ENCODE measurements around the gene ARHGAP10. TPM values are rescaled to one million over a fixed set of nuclear protein-coding genes. Genes with fewer than 3 reads are reported as not detected.

The ARHGAP10 gene
- total and polyA plus RNA-seq, 2 donors from 2014 or later = 13.4 to 20.3 TPM

DNA sequence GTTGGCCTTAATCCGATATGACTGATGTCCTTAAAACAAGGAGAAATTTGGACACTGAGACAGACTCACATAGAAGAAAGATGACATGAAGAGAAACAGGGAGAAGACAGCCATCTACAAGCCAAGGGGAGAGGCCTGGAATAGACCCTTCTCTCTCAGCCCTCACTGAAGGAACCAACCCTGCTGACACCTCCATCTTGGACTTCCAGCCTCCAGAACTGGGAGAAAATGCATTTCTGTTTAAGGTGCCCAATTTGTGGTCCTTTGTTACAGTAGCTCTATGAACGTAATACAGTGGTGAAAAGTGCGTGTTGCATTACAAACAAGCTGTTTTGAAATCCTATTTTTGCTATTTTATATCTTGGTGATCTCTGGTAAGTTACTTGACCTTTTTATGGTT lies 343.6 kb downstream of the ARHGAP10 start:
- TF ChIP-seq CTCF (IDR thresholded peaks at IDR 0.05; ENCODE audit: borderline replicate concordance, extremely low read depth, insufficient read depth) = no peak
- Histone ChIP-seq H3K27me3 (ENCODE audit: control insufficient read depth, insufficient read depth, low read length) (no peaks in the 10 kb centered on the region), H3K4me1 (ENCODE audit: control insufficient read depth in 2 of 3, insufficient read depth in 2 of 3, low read depth in 1 of 3, low read length in 3 of 3) (peaks cover 0 to 7% (median 0%) of the 10 kb centered on the region in 3 donors), H3K9me3 (ENCODE audit: control insufficient read depth in 2 of 3, insufficient read depth in 1 of 3, low read length in 3 of 3) (peaks cover 0 to 6% (median 0%) of the 10 kb centered on the region in 3 donors), H3K4me3 (ENCODE audit: low read length in 3 of 3) (no peak overlapping the region), H3K36me3 (ENCODE audit: control insufficient read depth in 2 of 3, insufficient read depth in 3 of 3, low read length in 3 of 3) (peaks cover 3 to 19% (median 17%) of the 10 kb centered on the region in 3 donors), H3K27ac (ENCODE audit: low read depth in 2 of 2, low read length in 2 of 2) (no peak overlapping the region), H3K9ac (ENCODE audit: low read length in 3 of 3) (no peak overlapping the region)
- intact Hi-C loops (cut with DNase I) = no loop called here
- no peak for DNase-seq
- no peak for FAIRE-seq

- intact Hi-C loops (cut with DNase I) = no loop called here
- no peaks in the 10 kb centered on the region for H3K4me1 ChIP-seq (ENCODE audit: control insufficient read depth in 2 of 3, insufficient read depth in 2 of 3, low read depth in 1 of 3, low read length in 3 of 3)
- peaks cover 3 to 25% (median 21%) of the 10 kb centered on the region in 3 donors for H3K36me3 ChIP-seq (ENCODE audit: control insufficient read depth in 2 of 3, insufficient read depth in 3 of 3, low read length in 3 of 3)
- DNase-seq (no peak), FAIRE-seq (no peak)
- no peak for TF ChIP-seq CTCF (IDR thresholded peaks at IDR 0.05; ENCODE audit: borderline replicate concordance, extremely low read depth, insufficient read depth)
- peaks cover 0 to 6% (median 0%) of the 10 kb centered on the region in 3 donors for H3K9me3 ChIP-seq (ENCODE audit: control insufficient read depth in 2 of 3, insufficient read depth in 1 of 3, low read length in 3 of 3)
- H3K9ac ChIP-seq (ENCODE audit: low read length in 3 of 3) = no peak overlapping the region
- no peak overlapping the region for H3K27ac ChIP-seq (ENCODE audit: low read depth in 2 of 2, low read length in 2 of 2)
- H3K27me3 ChIP-seq (ENCODE audit: control insufficient read depth, insufficient read depth, low read length) = no peaks in the 10 kb centered on the region
- H3K4me3 ChIP-seq (ENCODE audit: low read length in 3 of 3) = no peak overlapping the region
Observed at GRCh38 chr4:148076964-148077363, 345.1 kb downstream of the ARHGAP10 start.

- Histone ChIP-seq H3K27ac (ENCODE audit: low read depth in 2 of 2, low read length in 2 of 2) (no peak overlapping the region), H3K9ac (ENCODE audit: low read length in 3 of 3) (no peak overlapping the region), H3K36me3 (ENCODE audit: control insufficient read depth in 2 of 3, insufficient read depth in 3 of 3, low read length in 3 of 3) (peaks cover 3 to 25% (median 18%) of the 10 kb centered on the region in 3 donors), H3K4me1 (ENCODE audit: control insufficient read depth in 2 of 3, insufficient read depth in 2 of 3, low read depth in 1 of 3, low read length in 3 of 3) (no peaks in the 10 kb centered on the region), H3K9me3 (ENCODE audit: control insufficient read depth in 2 of 3, insufficient read depth in 1 of 3, low read length in 3 of 3) (peaks cover 0 to 6% (median 0%) of the 10 kb centered on the region in 3 donors), H3K4me3 (ENCODE audit: low read length in 3 of 3) (no peak overlapping the region), H3K27me3 (ENCODE audit: control insufficient read depth, insufficient read depth, low read length) (no peaks in the 10 kb centered on the region)
- no peak for TF ChIP-seq CTCF (IDR thresholded peaks at IDR 0.05; ENCODE audit: borderline replicate concordance, extremely low read depth, insufficient read depth)
- DNase-seq (no peak), FAIRE-seq (no peak)
- intact Hi-C loops (cut with DNase I) = no loop called here
Observed at GRCh38 chr4:148077581-148077980, 345.7 kb downstream of the ARHGAP10 start.

GRCh38 chr4:148078061-148078460 lies 346.2 kb downstream of the ARHGAP10 start:
- H3K36me3 ChIP-seq (ENCODE audit: control insufficient read depth in 2 of 3, insufficient read depth in 3 of 3, low read length in 3 of 3) = peaks cover 3 to 25% (median 18%) of the 10 kb centered on the region in 3 donors

More at GRCh38 chr4:148078061-148078460, 346.2 kb downstream of the ARHGAP10 start:
- Histone ChIP-seq H3K27ac (ENCODE audit: low read depth in 2 of 2, low read length in 2 of 2) (no peak overlapping the region), H3K4me3 (ENCODE audit: low read length in 3 of 3) (no peak overlapping the region), H3K4me1 (ENCODE audit: control insufficient read depth in 2 of 3, insufficient read depth in 2 of 3, low read depth in 1 of 3, low read length in 3 of 3) (no peaks in the 10 kb centered on the region), H3K27me3 (ENCODE audit: control insufficient read depth, insufficient read depth, low read length) (no peaks in the 10 kb centered on the region), H3K9ac (ENCODE audit: low read length in 3 of 3) (no peak overlapping the region), H3K9me3 (ENCODE audit: control insufficient read depth in 2 of 3, insufficient read depth in 1 of 3, low read length in 3 of 3) (peaks cover 0 to 6% (median 0%) of the 10 kb centered on the region in 3 donors)
- FAIRE-seq (no peak), DNase-seq (no peak)
- no peak for TF ChIP-seq CTCF (IDR thresholded peaks at IDR 0.05; ENCODE audit: borderline replicate concordance, extremely low read depth, insufficient read depth)
- intact Hi-C loops (cut with DNase I) = no loop called here

Data from kidney (tissue), 14 donors.